T follicular helper cell (primary cell): ENCODE results near the gene DCP1B.

ENCODE experiments used
- DNase-seq: peaks from one replicate; pipeline ENCODE4 v3.0.0-alpha.2; 2020; ENCODE audit warnings: low read depth

DCP1B gene

GRCh38 chr12:1934831-1935230 is 69.4 kb downstream of the DCP1B start:
- DNase-seq: no peak

GRCh38 chr12:1934068-1934467 is 70.2 kb downstream of the DCP1B start:
- no peak for DNase-seq

GRCh38 chr12:1933342-1934051 is 70.8 kb downstream of the DCP1B start:
- no peak for DNase-seq

GRCh38 chr12:1932264-1932777 is 71.9 kb downstream of the DCP1B start:
- no peak for DNase-seq

- no peak for DNase-seq
Observed at GRCh38 chr12:1931642-1932041, 72.6 kb downstream of the DCP1B start.

GRCh38 chr12:1930803-1931597 is 73.3 kb downstream of the DCP1B start:
- no peak for DNase-seq

DNA sequence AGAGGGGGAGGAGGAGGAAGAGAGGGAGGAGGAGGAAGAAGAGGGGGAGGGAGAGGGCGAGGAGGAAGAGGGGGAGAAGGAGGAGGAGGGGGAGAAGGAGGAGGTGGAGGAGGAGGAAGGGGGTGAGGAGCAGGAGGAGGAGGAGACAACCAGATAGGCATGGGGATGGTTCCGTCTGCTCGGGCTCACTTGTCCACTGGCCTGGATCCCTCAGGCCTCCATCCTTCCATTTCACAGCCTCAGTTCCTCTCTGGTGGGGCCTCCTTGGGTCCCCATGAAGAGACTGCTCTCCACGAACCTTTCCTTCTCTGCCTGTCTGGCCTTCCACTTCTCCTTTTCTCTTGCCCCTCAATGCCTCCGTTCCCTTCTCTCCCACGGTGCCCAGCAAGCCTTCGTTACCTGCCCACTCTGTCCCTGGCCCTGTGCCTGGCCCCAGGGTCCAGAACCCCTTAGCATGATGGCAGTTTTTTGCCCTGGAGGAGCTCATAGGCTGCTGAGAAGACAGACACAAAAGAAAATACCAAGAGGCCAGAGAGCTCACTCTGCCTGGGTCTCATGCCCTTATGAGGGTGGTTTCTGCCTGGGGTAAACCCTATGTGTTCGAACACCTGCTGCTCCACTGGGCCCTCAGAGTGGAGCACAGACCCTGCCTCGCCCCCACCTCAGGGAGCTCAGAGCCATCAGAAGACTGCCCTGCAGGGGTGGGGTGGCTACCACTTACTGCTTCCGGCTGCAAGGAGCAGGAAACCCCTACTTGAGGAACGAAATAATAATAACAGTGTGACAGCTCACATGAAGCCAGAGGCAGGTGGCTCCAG is 74.1 kb downstream of the DCP1B start:
- no peak for DNase-seq

GRCh38 chr12:1929241-1929984 is 74.8 kb downstream of the DCP1B start:
- DNase-seq: no peak

GRCh38 chr12:1928439-1929121 is 75.7 kb downstream of the DCP1B start:
- no peak for DNase-seq

- no peak for DNase-seq
Observed at GRCh38 chr12:1927751-1928351, 76.4 kb downstream of the DCP1B start.

DNA sequence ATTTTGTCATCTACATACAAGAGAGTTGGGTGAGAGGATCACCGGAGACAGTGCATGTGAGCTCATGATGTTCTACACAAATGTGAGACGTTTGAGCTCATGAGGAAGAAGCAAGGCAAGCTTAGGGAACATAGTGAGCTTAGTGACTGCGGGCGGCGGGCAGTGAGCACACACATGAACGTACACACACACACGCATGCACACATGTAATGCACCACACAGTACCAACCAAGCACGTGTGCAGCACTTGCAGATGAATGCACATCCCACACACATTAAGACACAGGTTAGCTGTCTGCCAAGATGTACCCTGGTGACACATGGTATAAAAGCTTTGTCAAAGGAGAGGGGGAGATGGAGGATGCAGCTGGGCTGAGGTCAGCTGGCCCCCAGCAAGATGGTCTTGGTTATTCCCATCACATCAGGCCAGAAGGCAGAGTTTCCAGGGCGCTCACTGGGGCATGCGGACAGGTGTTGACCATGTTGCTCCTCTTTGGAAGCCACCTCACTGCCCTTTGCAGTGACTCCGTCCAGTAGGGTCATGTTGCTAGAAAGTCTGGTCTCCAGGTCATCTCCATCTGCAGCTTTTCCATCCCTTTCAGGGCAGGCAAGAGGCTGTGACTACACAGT is 77.1 kb downstream of the DCP1B start:
- no peak for DNase-seq

DNA sequence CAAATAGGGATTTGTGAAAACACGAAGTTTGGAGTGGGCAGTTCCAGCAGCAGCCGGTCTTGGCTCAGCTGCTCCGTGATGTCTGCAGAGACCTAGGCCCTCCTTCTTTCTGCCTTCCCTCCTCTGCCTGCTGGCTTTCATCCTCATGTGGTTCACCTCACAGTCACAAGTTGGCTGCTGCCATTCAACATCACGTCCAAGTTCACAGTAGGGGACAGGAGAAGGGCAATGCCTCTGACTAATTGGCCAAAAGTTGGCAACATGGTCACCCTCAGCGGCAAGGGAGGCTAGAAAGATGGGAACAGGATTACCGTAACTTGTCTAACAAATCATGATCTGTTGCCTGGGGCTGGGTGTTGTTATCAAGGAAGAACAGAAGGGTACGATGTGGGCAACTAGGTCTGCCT is 78.0 kb downstream of the DCP1B start:
- no peak for DNase-seq

DNA sequence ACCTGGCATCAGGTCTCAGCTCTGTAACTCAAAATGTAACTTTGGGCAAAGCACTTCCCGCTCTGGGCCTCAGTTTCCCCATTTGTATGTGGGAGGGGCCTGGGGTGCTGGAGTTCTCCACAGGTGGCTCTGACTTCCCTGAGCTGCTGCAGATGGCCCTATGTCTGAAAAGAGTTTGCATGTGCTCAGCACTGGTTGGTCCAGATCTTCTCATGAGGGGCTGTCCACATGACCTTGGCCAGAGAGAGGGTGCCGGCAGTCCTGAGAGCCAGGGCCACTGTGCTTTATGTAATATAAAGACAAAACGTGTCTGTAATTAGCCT is 78.6 kb downstream of the DCP1B start:
- DNase-seq: no peak

DNA sequence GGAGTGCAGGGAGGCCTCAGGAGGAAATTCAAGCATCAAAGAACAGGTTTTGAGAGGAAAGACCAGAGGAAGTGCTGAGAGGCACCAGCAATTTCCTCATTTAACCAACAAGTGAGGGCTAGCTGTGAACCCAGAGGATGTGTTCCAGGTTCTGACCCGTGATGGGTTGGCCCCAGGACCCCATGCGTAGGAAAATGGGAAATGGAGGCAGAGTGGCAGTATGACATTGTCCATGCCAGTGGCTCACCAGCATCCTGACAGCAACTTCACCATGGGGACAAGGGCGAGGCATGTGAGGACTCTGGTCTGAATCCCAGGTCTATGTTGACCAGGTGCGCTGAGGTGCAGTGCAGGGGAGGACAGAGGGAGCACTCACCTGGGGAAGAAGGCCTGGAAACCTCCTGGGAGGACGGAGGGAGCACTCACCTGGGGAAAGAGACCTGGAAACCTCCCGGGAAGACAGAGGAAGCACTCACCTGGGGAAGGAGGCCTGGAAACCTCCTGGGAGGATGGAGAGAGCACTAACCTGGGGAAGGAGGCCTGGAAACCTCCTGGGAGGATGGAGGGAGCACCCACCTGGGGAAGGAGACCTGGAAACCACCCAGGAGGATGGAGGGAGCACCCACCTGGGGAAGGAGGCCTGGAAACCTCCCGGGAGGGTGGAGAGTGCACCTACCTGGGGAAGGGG is 79.1 kb downstream of the DCP1B start:
- DNase-seq: no peak

DNA sequence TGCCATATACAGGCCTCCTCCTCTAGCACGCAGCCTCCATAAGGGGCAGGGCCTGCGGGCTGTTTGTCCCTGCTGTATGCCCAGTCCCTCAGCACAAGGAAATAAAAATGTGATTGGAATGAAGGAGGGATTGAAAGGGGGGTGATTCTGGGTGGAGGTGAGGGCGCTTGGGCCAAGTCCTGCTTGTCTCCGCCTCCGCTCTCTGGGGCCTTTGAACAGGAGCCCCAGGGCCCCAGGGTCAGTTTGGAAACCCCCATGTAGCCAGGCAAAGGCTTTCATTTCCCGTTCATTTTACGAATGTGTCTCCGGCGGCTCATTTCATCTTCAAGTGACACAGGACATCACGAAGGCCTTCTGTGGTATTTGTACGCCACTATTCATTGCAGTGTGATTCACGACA is 81.3 kb downstream of the DCP1B start:
- no peak for DNase-seq

GRCh38 chr12:1922075-1922709 is 82.1 kb downstream of the DCP1B start:
- no peak for DNase-seq

GRCh38 chr12:1920971-1921370 is 83.3 kb downstream of the DCP1B start:
- DNase-seq: no peak

GRCh38 chr12:1920436-1920835 is 83.8 kb downstream of the DCP1B start:
- DNase-seq: no peak

GRCh38 chr12:1919763-1920162 is 84.5 kb downstream of the DCP1B start:
- no peak for DNase-seq
